GM12878 (cell line): ENCODE measurements around the gene MIPOL1. TPM values are rescaled to one million over a fixed set of nuclear protein-coding genes. Genes with fewer than 3 reads are reported as not detected.

Experiments used
- ATAC-seq: fragments of 200-7000 bp; cut with Tn5 transposase; 3 replicates; pipeline ENCODE4 v1.9.1; 2020; ENCODE audit warnings: mild to moderate bottlenecking, moderate library complexity
- BruUV-seq: library from RNA; stranded (reverse); fragments of 400-500 nt; replicated peaks from 2 replicates; lab custom pipeline; 2021; lab: Mats Ljungman, UMichigan
- CTCF ChIA-PET: fragments of 300-600 bp; sonication (Branson Sonifier 250); formaldehyde crosslinking; extraction: SDS; loops from one replicate; lab custom pipeline; 2021; ENCODE audit warnings: inconsistent platforms; lab: Yijun Ruan, JAX
- POLR2A ChIA-PET: fragments of 350-600 bp; formaldehyde crosslinking; extraction: SDS; loops from one replicate; lab custom pipeline; 2021; ENCODE audit warnings: inconsistent platforms; lab: Charles Lee
- RAD21 ChIA-PET: fragments of 300-600 bp; sonication (Branson Sonifier 250); formaldehyde crosslinking; loops from one replicate; lab custom pipeline; 2023; ENCODE audit warnings: antibody characterized with exemption; ENCODE audit not compliant: unreplicated experiment; lab: Charles Lee
- SMC1A ChIA-PET: fragments of 300-600 bp; sonication (Branson Sonifier 250); formaldehyde crosslinking; loops from one replicate; lab custom pipeline; 2023; ENCODE audit not compliant: unreplicated experiment, uncharacterized antibody; lab: Charles Lee
- DNase-seq: peaks from one replicate; pipeline ENCODE4 v3.0.0-alpha.2; 2011; ENCODE audit warnings: low read depth, low spot score
- FAIRE-seq: peaks from 3 replicates; lab custom pipeline; 2011; peaks lifted over from hg19 to GRCh38; lab: Jason Lieb, UNC
- H2AFZ ChIP-seq: 2 replicates; pipeline ENCODE4 v1.6.0; 2011; ENCODE audit warnings: low read depth, low read length, control low read depth; ENCODE audit not compliant: control insufficient read depth
- H3K27ac ChIP-seq: 2 replicates; pipeline ENCODE4 v1.5.1; 2011; ENCODE audit warnings: control low read depth; ENCODE audit not compliant: control insufficient read depth, insufficient read depth
- H3K27me3 ChIP-seq, 2 experiments: replicated peaks in 1 of 2; 2 replicates each; pipeline versions ENCODE4 v1.6.0 to v1.6.1; 2011; ENCODE audit warnings: low read length in 1 of 2; ENCODE audit not compliant: control insufficient read depth in 2 of 2, insufficient read depth in 2 of 2
- H3K36me3 ChIP-seq, 2 experiments: 2 replicates each; pipeline ENCODE4 v1.5.1; 2011; ENCODE audit warnings: low read length in 1 of 2; ENCODE audit not compliant: control insufficient read depth in 2 of 2, insufficient read depth in 2 of 2
- H3K4me1 ChIP-seq: 2 replicates; pipeline ENCODE4 v1.6.1; 2011; ENCODE audit warnings: mild to moderate bottlenecking, low read length, moderate library complexity, mixed read lengths; ENCODE audit not compliant: control insufficient read depth, insufficient read depth
- H3K4me2 ChIP-seq: 2 replicates; pipeline ENCODE4 v1.6.0; 2011; ENCODE audit warnings: control low read depth; ENCODE audit not compliant: control insufficient read depth, insufficient read depth
- H3K4me3 ChIP-seq: fragments of 200-600 bp; sonication (generic); 2 replicates; pipeline ENCODE4 v1.5.1; 2016
- H3K79me2 ChIP-seq: 2 replicates; pipeline ENCODE4 v1.6.0; 2011; ENCODE audit warnings: low read length; ENCODE audit not compliant: control insufficient read depth, insufficient read depth
- H3K9ac ChIP-seq: 2 replicates; pipeline ENCODE4 v1.8.0; 2011; ENCODE audit warnings: low read length, control low read depth, mixed read lengths; ENCODE audit not compliant: control insufficient read depth, insufficient read depth
- H3K9me3 ChIP-seq: replicated peaks from 3 replicates; pipeline ENCODE4 v1.5.1; 2011; ENCODE audit warnings: mild to moderate bottlenecking, low read length; ENCODE audit not compliant: control insufficient read depth, insufficient read depth
- H4K20me1 ChIP-seq: 2 replicates; pipeline ENCODE4 v1.6.0; 2011; ENCODE audit not compliant: control insufficient read depth, insufficient read depth
- BHLHE40 ChIP-seq, 2 experiments: fragments of 450-650 bp in 1 of 2; IDR thresholded peaks; 2 replicates each; pipeline ENCODE4 v1.6.1; 2011 to 2017; ENCODE audit warnings: low read depth in 2 of 2, borderline replicate concordance in 1 of 2, improper control_type of control experiment in 1 of 2, low read length in 1 of 2, mild to moderate bottlenecking in 1 of 2
- E4F1 ChIP-seq: fragments of 450-650 bp; IDR thresholded peaks from 2 replicates; pipeline ENCODE4 v1.6.1; 2018; ENCODE audit warnings: borderline replicate concordance, mild to moderate bottlenecking; ENCODE audit not compliant: partially characterized antibody
- FOS ChIP-seq: IDR thresholded peaks from 3 replicates; pipeline ENCODE4 v1.6.1; 2011; ENCODE audit warnings: borderline replicate concordance; ENCODE audit not compliant: insufficient read length; ENCODE audit errors: extremely low read depth
- MYC ChIP-seq: IDR thresholded peaks from 2 replicates; pipeline ENCODE4 v1.6.1; 2011; ENCODE audit warnings: mild to moderate bottlenecking, low read length, moderate library complexity, inconsistent platforms; ENCODE audit not compliant: insufficient read depth, insufficient replicate concordance, insufficient read length, severe bottlenecking
- SUPT20H ChIP-seq: IDR thresholded peaks from 2 replicates; pipeline ENCODE4 v1.6.1; 2011; ENCODE audit warnings: low read depth, mild to moderate bottlenecking, low read length, moderate library complexity, borderline replicate concordance; ENCODE audit not compliant: control insufficient read depth
- ZNF217 ChIP-seq: fragments of 450-650 bp; IDR thresholded peaks from 2 replicates; pipeline ENCODE4 v1.6.1; 2017; ENCODE audit warnings: antibody characterized with exemption, mild to moderate bottlenecking
- WGBS: methylation state at CpG from one replicate; pipeline ENCODE4 v1.1.6; 2016; ENCODE audit warnings: low lambda C conversion rate; ENCODE audit not compliant: insufficient replicate concordance, insufficient coverage; ENCODE audit errors: missing lambda C conversion rate; 5-methylcytosine and 5-hydroxymethylcytosine counted together
- in situ Hi-C: fragments of 300-500 bp; cut with MboI; formaldehyde crosslinking; loops from 9 replicates; pipeline ENCODE4 v1.14.3; 2018; ENCODE audit warnings: mixed read lengths
- intact Hi-C: fragments of 100-400 bp; cut with micrococcal nuclease; formaldehyde crosslinking; loops from one replicate; pipeline ENCODE4 v1.14.2; 2022; ENCODE audit not compliant: unreplicated experiment
- polyA plus RNA-seq, 11 experiments: library from polyadenylated mRNA; depleted of rRNA in 4 of 11; unstranded in 6 of 11; stranded (reverse) in 5 of 11; fragments of >200 nt; fragmentation: Nextera tagmentation in 4 of 11; fragmentation: Illumina TruSeq in 1 of 11; extraction: Ambion mirVana in 4 of 11; extraction: Trizol in 1 of 11; gene quantifications; 1 replicate in 1 of 11; 2 replicates in 10 of 11; pipeline versions ENCODE4 v1.2.1 to v1.2.3, GENCODE V29; 2011 to 2016; ENCODE audit warnings: inconsistent platforms in 2 of 11, missing spikeins in 2 of 11, low read depth in 1 of 11
- total RNA-seq, 4 experiments: library from RNA; depleted of rRNA in 3 of 4; stranded (reverse); fragments of >200 nt in 3 of 4; fragmentation: Illumina TruSeq in 1 of 4; extraction: Trizol in 1 of 4; gene quantifications; 2 replicates each; pipeline versions ENCODE4 v1.2.1 to v1.2.3, GENCODE V29; 2013 to 2021
- TF ChIP-seq, protein P1 (sequence below): IDR thresholded peaks from 2 replicates; pipeline ENCODE4 v1.6.1; 2012; ENCODE audit warnings: mild to moderate bottlenecking, low read depth, low read length
- TF ChIP-seq, protein P2 (sequence below): IDR thresholded peaks from 2 replicates; pipeline ENCODE4 v1.6.1; 2012; ENCODE audit warnings: low read depth, low read length, improper control_type of control experiment

Gene MIPOL1
- total and polyA plus RNA-seq, 10 of the 15 experiments (the other 5 are each of a cell fraction or from before 2014, with no cell fraction given) = 0.06 TPM; not detected in 9

- TF ChIP-seq, protein P1, sequence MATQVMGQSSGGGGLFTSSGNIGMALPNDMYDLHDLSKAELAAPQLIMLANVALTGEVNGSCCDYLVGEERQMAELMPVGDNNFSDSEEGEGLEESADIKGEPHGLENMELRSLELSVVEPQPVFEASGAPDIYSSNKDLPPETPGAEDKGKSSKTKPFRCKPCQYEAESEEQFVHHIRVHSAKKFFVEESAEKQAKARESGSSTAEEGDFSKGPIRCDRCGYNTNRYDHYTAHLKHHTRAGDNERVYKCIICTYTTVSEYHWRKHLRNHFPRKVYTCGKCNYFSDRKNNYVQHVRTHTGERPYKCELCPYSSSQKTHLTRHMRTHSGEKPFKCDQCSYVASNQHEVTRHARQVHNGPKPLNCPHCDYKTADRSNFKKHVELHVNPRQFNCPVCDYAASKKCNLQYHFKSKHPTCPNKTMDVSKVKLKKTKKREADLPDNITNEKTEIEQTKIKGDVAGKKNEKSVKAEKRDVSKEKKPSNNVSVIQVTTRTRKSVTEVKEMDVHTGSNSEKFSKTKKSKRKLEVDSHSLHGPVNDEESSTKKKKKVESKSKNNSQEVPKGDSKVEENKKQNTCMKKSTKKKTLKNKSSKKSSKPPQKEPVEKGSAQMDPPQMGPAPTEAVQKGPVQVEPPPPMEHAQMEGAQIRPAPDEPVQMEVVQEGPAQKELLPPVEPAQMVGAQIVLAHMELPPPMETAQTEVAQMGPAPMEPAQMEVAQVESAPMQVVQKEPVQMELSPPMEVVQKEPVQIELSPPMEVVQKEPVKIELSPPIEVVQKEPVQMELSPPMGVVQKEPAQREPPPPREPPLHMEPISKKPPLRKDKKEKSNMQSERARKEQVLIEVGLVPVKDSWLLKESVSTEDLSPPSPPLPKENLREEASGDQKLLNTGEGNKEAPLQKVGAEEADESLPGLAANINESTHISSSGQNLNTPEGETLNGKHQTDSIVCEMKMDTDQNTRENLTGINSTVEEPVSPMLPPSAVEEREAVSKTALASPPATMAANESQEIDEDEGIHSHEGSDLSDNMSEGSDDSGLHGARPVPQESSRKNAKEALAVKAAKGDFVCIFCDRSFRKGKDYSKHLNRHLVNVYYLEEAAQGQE = no peak
- TF ChIP-seq BHLHE40 (IDR thresholded peaks at IDR 0.05; ENCODE audit: borderline replicate concordance in 1 of 2, low read depth in 2 of 2, low read length in 1 of 2) = no peak
- TF ChIP-seq ZNF217 = no peak
- TF ChIP-seq, protein P2, sequence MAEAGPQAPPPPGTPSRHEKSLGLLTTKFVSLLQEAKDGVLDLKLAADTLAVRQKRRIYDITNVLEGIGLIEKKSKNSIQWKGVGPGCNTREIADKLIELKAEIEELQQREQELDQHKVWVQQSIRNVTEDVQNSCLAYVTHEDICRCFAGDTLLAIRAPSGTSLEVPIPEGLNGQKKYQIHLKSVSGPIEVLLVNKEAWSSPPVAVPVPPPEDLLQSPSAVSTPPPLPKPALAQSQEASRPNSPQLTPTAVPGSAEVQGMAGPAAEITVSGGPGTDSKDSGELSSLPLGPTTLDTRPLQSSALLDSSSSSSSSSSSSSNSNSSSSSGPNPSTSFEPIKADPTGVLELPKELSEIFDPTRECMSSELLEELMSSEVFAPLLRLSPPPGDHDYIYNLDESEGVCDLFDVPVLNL = no peak
Measured at GRCh38 chr14:37375566-37375965, 177.8 kb downstream of the MIPOL1 start (continued).

GRCh38 chr14:37376944-37377609 lies 179.3 kb downstream of the MIPOL1 start:
- TF ChIP-seq E4F1 (no peak), FOS (no peak), MYC (no peak), SUPT20H (no peak)
- ChIA-PET SMC1A (no interaction called here), POLR2A (interaction anchor here (0.6 kb wide), 1 partner anchor 636 kb away, joined by 4 read pairs; no protein-coding TSS in a partner anchor), RAD21 (no interaction called here), CTCF (interaction anchor here (0.6 kb wide), 1 partner anchor 10 kb away, joined by 3 read pairs; no protein-coding TSS in a partner anchor)
- no peaks in the 10 kb centered on the region for H3K79me2 ChIP-seq
- DNase-seq = no peak
- in situ Hi-C loops = no loop called here
- intact Hi-C loops = no loop called here
- BruUV-seq = no TSS peak
- H3K9me3 ChIP-seq = no peaks in the 10 kb centered on the region
- H3K27me3 ChIP-seq = no peaks in the 10 kb centered on the region
- H3K9ac ChIP-seq = no peak overlapping the region
- H3K4me1 ChIP-seq = no peaks in the 10 kb centered on the region
- H3K36me3 ChIP-seq = no peaks in the 10 kb centered on the region
- H3K27ac ChIP-seq = no peak overlapping the region
- H3K4me3 ChIP-seq = no peak overlapping the region
- no peak for ATAC-seq
- 9% methylated on average over 3 of the region's 3 CpGs for WGBS
- H3K4me2 ChIP-seq = no peak overlapping the region
- no peaks in the 10 kb centered on the region for H4K20me1 ChIP-seq
- FAIRE-seq = no peak
- H2AFZ ChIP-seq = no peak overlapping the region
